Common myeloid progenitor, CD34-positive (primary cell): ENCODE measurements around the gene TGDS.

Experiments
- CTCF ChIA-PET: fragments of 350-600 bp; sonication (Branson Sonifier 250); formaldehyde crosslinking; loops from one replicate; lab custom pipeline; 2021; ENCODE audit warnings: antibody characterized with exemption; lab: Charles Lee
- POLR2A ChIA-PET: fragments of 350-600 bp; sonication (Branson Sonifier 250); formaldehyde crosslinking; loops from one replicate; lab custom pipeline; 2021; ENCODE audit warnings: antibody characterized with exemption; lab: Charles Lee
- DNase-seq, 3 donors: peaks; one replicate each; pipeline versions ENCODE4 v3.0.0 to v3.0.0-alpha.2; 2013
- H3K27ac ChIP-seq, 2 experiments: 1 replicate in 1 of 2; 2 replicates in 1 of 2; pipeline ENCODE4 v1.7.0; 2013; ENCODE audit warnings: inconsistent platforms in 2 of 2, low read length in 2 of 2, mild to moderate bottlenecking in 2 of 2, low read depth in 1 of 2, moderate library complexity in 1 of 2; ENCODE audit not compliant: severe bottlenecking in 2 of 2, insufficient read depth in 1 of 2, poor library complexity in 1 of 2
- H3K27me3 ChIP-seq, 5 experiments: replicated peaks in 2 of 5; 1 replicate in 3 of 5; 2 replicates in 2 of 5; pipeline versions ENCODE4 v1.6.1 to v1.7.0; 2013; ENCODE audit warnings: low read length in 4 of 5, mild to moderate bottlenecking in 2 of 5, moderate library complexity in 2 of 5, inconsistent platforms in 1 of 5; ENCODE audit not compliant: insufficient read depth in 5 of 5, control insufficient read depth in 4 of 5
- H3K36me3 ChIP-seq, 4 experiments: 1 replicate in 2 of 4; 2 replicates in 2 of 4; pipeline versions ENCODE4 v1.6.1 to v1.7.0; 2013; ENCODE audit warnings: low read length in 3 of 4, control low read depth in 1 of 4, mild to moderate bottlenecking in 1 of 4; ENCODE audit not compliant: control insufficient read depth in 4 of 4, insufficient read depth in 4 of 4
- H3K4me1 ChIP-seq, 4 experiments: 1 replicate in 3 of 4; 2 replicates in 1 of 4; pipeline versions ENCODE4 v1.6.1 to v1.7.1; 2013; ENCODE audit warnings: low read length in 3 of 4, mild to moderate bottlenecking in 3 of 4, control low read depth in 1 of 4, inconsistent platforms in 1 of 4, moderate library complexity in 1 of 4; ENCODE audit not compliant: control insufficient read depth in 4 of 4, insufficient read depth in 4 of 4; ENCODE audit errors: control extremely low read depth in 1 of 4
- H3K4me3 ChIP-seq, 7 experiments: 1 replicate in 4 of 7; 2 replicates in 3 of 7; pipeline versions ENCODE4 v1.5.1 to v1.7.0; 2013; ENCODE audit warnings: mild to moderate bottlenecking in 7 of 7, low read length in 6 of 7, moderate library complexity in 6 of 7, inconsistent platforms in 2 of 7, low read depth in 2 of 7, control low read depth in 1 of 7; ENCODE audit not compliant: insufficient read depth in 4 of 7, control insufficient read depth in 1 of 7; ENCODE audit errors: extremely low read depth in 1 of 7
- H3K9me3 ChIP-seq, 5 experiments: 1 replicate in 4 of 5; 2 replicates in 1 of 5; pipeline versions ENCODE4 v1.6.1 to v1.7.1; 2013; ENCODE audit warnings: low read length in 4 of 5, mild to moderate bottlenecking in 2 of 5, inconsistent platforms in 1 of 5, low read depth in 1 of 5, moderate library complexity in 1 of 5; ENCODE audit not compliant: control insufficient read depth in 4 of 5, insufficient read depth in 2 of 5; ENCODE audit errors: control extremely low read depth in 1 of 5
- WGBS: methylation state at CpG from one replicate; pipeline ENCODE4 v1.1.5; 2013; ENCODE audit not compliant: insufficient coverage; 5-methylcytosine and 5-hydroxymethylcytosine counted together

Gene TGDS

DNA sequence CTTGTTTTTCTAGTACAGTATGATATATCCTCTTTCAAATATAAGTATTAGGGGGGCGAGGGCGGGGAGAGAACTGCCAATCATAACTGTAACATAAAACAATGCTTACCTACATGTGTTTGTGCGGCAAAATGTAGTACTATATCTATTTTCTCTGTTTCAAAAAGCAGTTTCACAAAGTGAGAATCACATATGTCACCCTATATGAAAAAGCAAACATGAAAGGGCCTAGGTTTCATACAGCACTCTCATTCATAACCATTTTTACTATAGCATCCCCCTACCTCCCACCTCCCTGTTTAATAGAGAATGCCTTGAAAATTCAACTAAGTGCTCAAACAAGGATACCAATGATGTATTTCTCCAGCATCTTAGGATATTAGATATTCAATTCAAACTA is 5.2 kb downstream of the TGDS start:
- Histone ChIP-seq H3K9me3 (no peaks in the 10 kb centered on the region), H3K36me3 (peaks cover 0 to 35% (median 15%) of the 10 kb centered on the region in 4 experiments), H3K27ac (no peak overlapping the region), H3K4me1 (peaks cover 8 to 20% (median 16%) of the 10 kb centered on the region in 4 experiments), H3K4me3 (no peak overlapping the region), H3K27me3 (no peaks in the 10 kb centered on the region)
- no CpG with 5 or more reads among the region's 3 CpGs for WGBS
- ChIA-PET CTCF (interaction anchor here (1.5 kb wide), 1 partner anchor 27 kb away, joined by 8 read pairs; no protein-coding TSS in a partner anchor), POLR2A (no interaction called here)
- no peak for DNase-seq

DNA sequence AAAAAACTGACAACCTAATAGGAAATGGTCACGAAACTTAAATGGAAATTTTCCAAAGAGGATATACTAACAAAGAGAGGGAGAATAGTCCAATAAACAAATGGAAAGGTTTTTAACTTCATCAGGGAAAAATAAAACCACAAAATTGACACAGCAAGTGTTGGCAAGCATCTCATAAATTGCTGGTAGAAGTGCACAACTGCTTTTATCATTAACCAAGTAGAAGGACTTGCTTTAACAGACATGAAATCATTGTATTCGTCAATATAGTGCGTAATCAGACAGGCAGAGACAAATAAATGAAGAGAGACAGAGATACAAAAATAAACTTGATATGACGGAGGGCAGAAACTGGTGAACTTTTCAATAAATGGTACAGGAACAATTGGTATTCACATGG is 7.4 kb downstream of the TGDS start:
- DNase-seq = no peak
- Histone ChIP-seq H3K9me3 (no peaks in the 10 kb centered on the region), H3K36me3 (peaks cover 3 to 47% (median 24%) of the 10 kb centered on the region in 4 experiments), H3K27ac (no peak overlapping the region), H3K4me1 (peaks cover 0 to under 1% (median under 1%) of the 10 kb centered on the region in 4 experiments), H3K4me3 (no peak overlapping the region), H3K27me3 (no peaks in the 10 kb centered on the region)
- ChIA-PET POLR2A (no interaction called here), CTCF (no interaction called here)
- WGBS = 89% methylated on average over 2 of the region's 4 CpGs

DNA sequence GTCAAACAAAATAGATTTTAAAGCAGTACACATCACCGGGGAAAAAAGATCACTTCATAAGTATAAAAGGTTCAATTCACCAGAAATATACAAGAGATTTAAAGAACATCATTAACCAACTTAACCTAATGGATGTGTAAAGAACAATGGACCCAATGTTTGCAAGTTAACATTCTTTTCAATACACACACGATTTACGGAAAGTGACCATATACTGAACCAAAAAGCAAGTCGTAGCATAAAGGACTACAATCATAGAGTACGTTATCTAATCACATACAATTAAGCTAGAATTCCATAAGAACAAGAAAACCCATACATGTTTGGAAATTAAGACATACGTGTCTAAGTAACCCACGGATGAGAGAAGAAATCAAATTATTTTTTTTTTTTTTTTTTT is 9.6 kb downstream of the TGDS start:
- H3K27me3 ChIP-seq = no peaks in the 10 kb centered on the region
- H3K4me3 ChIP-seq = no peak overlapping the region
- WGBS = 100% methylated on average over 4 of the region's 7 CpGs
- H3K9me3 ChIP-seq = no peaks in the 10 kb centered on the region
- no peaks in the 10 kb centered on the region for H3K4me1 ChIP-seq
- POLR2A ChIA-PET = no interaction called here
- peaks cover 6 to 55% (median 32%) of the 10 kb centered on the region in 4 experiments for H3K36me3 ChIP-seq
- no peak overlapping the region for H3K27ac ChIP-seq
- CTCF ChIA-PET = interaction anchor here (1.2 kb wide), 1 partner anchor 31 kb away, joined by 4 read pairs; no protein-coding TSS in a partner anchor
- DNase-seq = no peak

DNA sequence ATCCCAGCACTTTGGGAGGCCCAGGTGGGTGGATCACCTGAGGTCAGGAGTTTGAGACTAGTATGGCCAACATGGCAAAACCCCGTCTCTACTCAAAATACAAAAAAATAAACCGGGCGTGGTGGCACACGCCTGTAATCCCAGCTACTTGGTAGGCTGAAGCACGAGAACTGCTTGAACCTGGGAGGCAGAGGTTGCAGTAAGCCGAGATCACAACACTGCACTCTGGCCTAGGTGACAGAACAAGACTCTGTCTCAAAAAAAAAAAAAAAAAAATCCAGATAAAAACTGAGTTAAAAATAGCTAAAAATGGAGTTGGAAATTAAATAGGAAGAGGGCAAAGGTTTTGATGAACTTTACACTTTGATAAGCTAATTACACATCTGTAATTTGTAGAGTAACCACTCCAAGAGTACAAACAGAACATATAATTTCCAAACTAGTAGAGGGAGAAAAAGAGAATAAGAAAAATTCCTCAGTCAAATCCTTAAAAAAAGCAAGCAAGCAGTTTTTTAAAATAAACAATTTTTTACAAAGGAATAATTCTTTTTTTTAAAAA is 10.3 kb downstream of the TGDS start:
- POLR2A ChIA-PET = no interaction called here
- DNase-seq = no peak
- Histone ChIP-seq H3K27ac (no peak overlapping the region), H3K4me3 (no peak overlapping the region), H3K36me3 (peaks cover 12 to 58% (median 33%) of the 10 kb centered on the region in 4 experiments), H3K27me3 (no peaks in the 10 kb centered on the region), H3K9me3 (no peaks in the 10 kb centered on the region), H3K4me1 (no peaks in the 10 kb centered on the region)
- CTCF ChIA-PET = no interaction called here
- 93% methylated on average over 5 of the region's 6 CpGs for WGBS

DNA sequence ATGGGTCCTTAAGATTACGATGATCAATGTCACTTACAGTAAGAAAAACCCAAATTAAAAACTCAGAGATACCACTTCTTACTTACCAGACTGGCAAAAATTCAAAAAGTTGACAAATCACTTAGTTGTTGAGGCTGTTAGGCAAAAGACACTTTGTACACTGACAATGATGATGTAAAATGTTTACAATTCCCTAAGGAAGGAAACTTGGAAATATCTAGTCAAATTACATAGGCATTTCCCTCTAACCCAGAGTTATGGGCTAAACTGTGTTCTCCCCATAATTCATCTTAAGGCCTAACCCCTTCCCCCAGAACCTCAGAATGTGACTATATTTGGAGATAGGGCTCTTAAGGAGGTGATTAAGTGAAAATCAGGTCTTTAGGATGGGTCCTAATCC is 12.0 kb downstream of the TGDS start:
- WGBS = no CpG with 5 or more reads among the region's 1 CpG
- ChIA-PET POLR2A (no interaction called here), CTCF (no interaction called here)
- Histone ChIP-seq H3K27ac (no peak overlapping the region), H3K4me1 (no peaks in the 10 kb centered on the region), H3K9me3 (no peaks in the 10 kb centered on the region), H3K27me3 (no peaks in the 10 kb centered on the region), H3K36me3 (peaks cover 17 to 69% (median 45%) of the 10 kb centered on the region in 4 experiments), H3K4me3 (no peak overlapping the region)
- DNase-seq = no peak

DNA sequence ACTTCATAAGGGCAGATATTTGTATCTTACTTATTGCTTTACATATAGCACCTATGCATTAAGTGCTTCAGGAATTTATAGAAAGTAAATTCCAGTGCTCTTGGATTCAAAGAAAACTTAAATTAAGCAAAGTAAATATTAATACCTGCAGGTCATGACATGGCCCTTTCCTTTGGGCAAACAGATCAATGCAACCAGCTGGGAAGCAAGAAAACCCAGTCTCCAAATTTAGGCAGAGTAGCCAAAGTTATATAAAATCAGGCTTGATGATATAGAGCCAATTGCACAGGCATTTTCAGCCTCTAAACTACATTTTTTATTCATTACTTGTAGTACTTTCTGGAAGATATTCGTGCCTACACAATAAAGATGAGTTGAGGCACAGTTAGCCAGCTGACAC is 16.9 kb downstream of the TGDS start:
- Histone ChIP-seq H3K36me3 (peaks cover 27 to 84% (median 53%) of the 10 kb centered on the region in 4 experiments), H3K4me1 (no peaks in the 10 kb centered on the region), H3K9me3 (no peaks in the 10 kb centered on the region), H3K27me3 (no peaks in the 10 kb centered on the region), H3K4me3 (no peak overlapping the region), H3K27ac (no peak overlapping the region)
- CTCF ChIA-PET = interaction anchor here (1.1 kb wide), 1 partner anchor 17 kb away, joined by 3 read pairs; the partner anchor contains the start of gene TGDS
- 80% methylated on average over 1 of the region's 1 CpG for WGBS
- POLR2A ChIA-PET = no interaction called here
- DNase-seq = no peak

DNA sequence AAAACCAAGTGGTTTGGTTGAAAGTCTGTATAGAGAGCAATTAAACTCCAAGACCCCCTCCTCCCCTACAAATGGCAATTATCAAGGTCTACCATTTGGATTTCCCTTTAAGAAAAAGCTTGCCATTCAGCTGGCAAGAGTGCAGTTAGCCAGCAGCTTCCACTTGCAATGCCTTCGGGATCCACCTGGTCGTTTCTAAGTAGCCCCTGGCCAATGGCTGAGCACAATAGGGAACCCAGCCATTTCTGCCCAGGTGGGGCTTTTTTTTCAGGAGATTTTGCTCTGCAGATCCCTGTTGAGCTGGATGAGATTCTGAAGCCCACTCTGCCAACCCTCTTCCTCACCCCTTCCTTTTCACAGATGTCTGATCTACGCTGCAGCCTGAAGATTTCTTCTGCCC is 26.3 kb downstream of the TGDS start:
- ChIA-PET CTCF (no interaction called here), POLR2A (no interaction called here)
- DNase-seq = no peak
- Histone ChIP-seq H3K9me3 (no peaks in the 10 kb centered on the region), H3K4me1 (peaks cover 0 to 2% (median 0%) of the 10 kb centered on the region in 4 experiments), H3K4me3 (no peak overlapping the region), H3K27ac (no peak overlapping the region), H3K27me3 (no peaks in the 10 kb centered on the region), H3K36me3 (peaks cover 16 to 59% (median 38%) of the 10 kb centered on the region in 4 experiments)
- WGBS = 100% methylated on average over 2 of the region's 3 CpGs
